Esophagus muscularis mucosa (tissue), 4 donors: ENCODE results near the gene MVB12B.

Experiments
- EP300 ChIP-seq: sonication (generic); formaldehyde crosslinking; IDR thresholded peaks from one replicate; pipeline ENCODE4 v1.6.1; 2017; ENCODE audit warnings: antibody characterized with exemption
- POLR2A ChIP-seq: fragments of 450-650 bp; IDR thresholded peaks from one replicate; pipeline ENCODE4 v1.6.1; 2017; ENCODE audit warnings: antibody characterized with exemption, moderate library complexity, mild to moderate bottlenecking, low read depth
- POLR2AphosphoS5 ChIP-seq, 2 donors: sonication (generic); formaldehyde crosslinking; IDR thresholded peaks; one replicate each; pipeline ENCODE4 v1.6.1; 2017; ENCODE audit warnings: antibody characterized with exemption in 2 of 2
- TF ChIP-seq, protein P1 (sequence below), 3 experiments: fragments of 200-600 bp in 2 of 3; fragments of 450-650 bp in 1 of 3; sonication (generic) in 2 of 3; IDR thresholded peaks; one replicate each; pipeline ENCODE4 v1.5.1; 2017 to 2019; ENCODE audit warnings: antibody characterized with exemption in 3 of 3, mild to moderate bottlenecking in 2 of 3, moderate library complexity in 1 of 3

DNA sequence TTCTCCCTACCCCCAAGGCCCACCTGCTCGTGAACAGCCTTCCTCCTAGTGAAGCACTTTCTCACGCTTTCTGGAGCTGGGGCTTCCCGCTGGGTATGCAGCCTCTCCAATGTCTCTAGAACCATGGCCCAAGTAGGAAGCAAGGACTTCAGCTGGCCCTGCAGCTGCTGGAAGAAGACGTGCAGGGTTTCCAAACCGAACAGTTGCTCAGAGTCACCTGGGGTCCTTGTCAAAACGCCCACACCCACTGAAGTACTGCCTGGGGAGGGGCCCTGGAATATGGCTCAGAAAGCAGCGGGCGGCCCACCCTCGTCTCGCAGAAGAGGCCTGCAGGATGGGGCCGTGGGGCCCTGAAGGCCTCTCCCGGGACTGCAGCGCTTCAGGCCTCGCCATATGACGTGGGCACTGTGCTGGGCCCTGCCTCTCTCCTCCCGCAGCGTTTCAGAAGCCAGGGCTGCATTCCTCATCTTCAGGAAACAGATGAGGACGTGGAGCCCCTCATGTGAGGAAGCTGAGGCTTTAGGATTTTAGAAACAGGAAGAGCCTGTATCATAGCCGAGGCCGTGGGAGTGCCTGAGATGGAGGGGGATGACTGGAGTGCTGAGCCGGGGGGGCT, 171.1 kb downstream of the MVB12B start:
- TF ChIP-seq, protein P1, sequence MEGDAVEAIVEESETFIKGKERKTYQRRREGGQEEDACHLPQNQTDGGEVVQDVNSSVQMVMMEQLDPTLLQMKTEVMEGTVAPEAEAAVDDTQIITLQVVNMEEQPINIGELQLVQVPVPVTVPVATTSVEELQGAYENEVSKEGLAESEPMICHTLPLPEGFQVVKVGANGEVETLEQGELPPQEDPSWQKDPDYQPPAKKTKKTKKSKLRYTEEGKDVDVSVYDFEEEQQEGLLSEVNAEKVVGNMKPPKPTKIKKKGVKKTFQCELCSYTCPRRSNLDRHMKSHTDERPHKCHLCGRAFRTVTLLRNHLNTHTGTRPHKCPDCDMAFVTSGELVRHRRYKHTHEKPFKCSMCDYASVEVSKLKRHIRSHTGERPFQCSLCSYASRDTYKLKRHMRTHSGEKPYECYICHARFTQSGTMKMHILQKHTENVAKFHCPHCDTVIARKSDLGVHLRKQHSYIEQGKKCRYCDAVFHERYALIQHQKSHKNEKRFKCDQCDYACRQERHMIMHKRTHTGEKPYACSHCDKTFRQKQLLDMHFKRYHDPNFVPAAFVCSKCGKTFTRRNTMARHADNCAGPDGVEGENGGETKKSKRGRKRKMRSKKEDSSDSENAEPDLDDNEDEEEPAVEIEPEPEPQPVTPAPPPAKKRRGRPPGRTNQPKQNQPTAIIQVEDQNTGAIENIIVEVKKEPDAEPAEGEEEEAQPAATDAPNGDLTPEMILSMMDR (IDR thresholded peaks at IDR 0.05) = no peak
- TF ChIP-seq POLR2AphosphoS5 (IDR thresholded peaks at IDR 0.05) (no peak), POLR2A (no peak), EP300 (no peak)
